Measurements from ENCODE around the gene SYT1. TPM values are rescaled to one million over a fixed set of nuclear protein-coding genes. Genes with fewer than 3 reads are reported as not detected.

SYT1 gene
- total RNA-seq, 1 experiment from 2014 or later, result 44.9 TPM

DNA sequence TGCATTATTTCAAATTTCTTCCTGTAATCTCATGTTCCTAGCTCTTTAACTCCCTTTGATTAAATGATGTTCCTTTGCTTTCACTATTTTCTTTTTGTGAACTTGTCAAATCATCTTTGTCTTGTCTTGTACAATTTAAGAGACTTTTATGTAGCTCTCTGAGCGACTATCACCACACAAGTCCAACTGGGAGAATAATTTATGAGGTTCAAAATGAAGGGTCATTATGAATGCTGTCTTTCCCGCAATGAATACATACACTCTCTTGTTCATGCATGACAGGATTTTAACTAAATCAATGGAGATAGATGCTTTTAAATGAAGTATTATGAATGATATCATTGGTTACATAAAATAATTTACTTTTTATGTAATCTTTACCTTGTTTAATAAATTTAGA is 418.8 kb downstream of the SYT1 start:
- POLR2A ChIA-PET, result no interaction called here
- no peaks in the 10 kb centered on the region for H3K27me3 ChIP-seq (ENCODE audit: insufficient read depth, low read length)
- CTCF ChIA-PET, result no interaction called here
- H3K9ac ChIP-seq (ENCODE audit: low read length), result no peak overlapping the region
- H3K9me2 ChIP-seq (ENCODE audit: insufficient read depth), result 0 out of 2 replicates have a peak, but pooled peaks cover 4% of the 10 kb centered on the region
- RAD21 ChIA-PET (ENCODE audit: low non-redundant PET in 1 of 2, low total read pairs in 2 of 2, uncharacterized antibody in 2 of 2, unreplicated experiment in 2 of 2), result no interaction called here
- ATAC-seq (no peak), DNase-seq (ENCODE audit: low read depth, low spot score) (no peak)
- BruUV-seq (replicated peaks), result no TSS peak
- H3K27ac ChIP-seq (ENCODE audit: low read depth, low read length), result no peak overlapping the region
- H3K36me3 ChIP-seq (ENCODE audit: control insufficient read depth in 1 of 2, insufficient read depth in 2 of 2, low read length in 2 of 2), result no peaks in the 10 kb centered on the region
- no peaks in the 10 kb centered on the region for H4K20me1 ChIP-seq (ENCODE audit: insufficient read depth)
- H3K4me1 ChIP-seq (ENCODE audit: control insufficient read depth in 1 of 2, insufficient read depth in 2 of 2, low read length in 2 of 2), result no peaks in the 10 kb centered on the region
- H3K9me3 ChIP-seq (ENCODE audit: control insufficient read depth in 1 of 2, insufficient read depth in 1 of 2, low read depth in 1 of 2, low read length in 2 of 2), result no peaks in the 10 kb centered on the region
- H3K4me2 ChIP-seq (ENCODE audit: low read length), result no peak overlapping the region
- H3K79me2 ChIP-seq (ENCODE audit: insufficient read depth, low read length), result no peaks in the 10 kb centered on the region
- TF ChIP-seq FOSL1 (IDR thresholded peaks at IDR 0.05; ENCODE audit: low read depth), result no peak
- no peak for TF ChIP-seq ELF1 (IDR thresholded peaks at IDR 0.05; ENCODE audit: borderline replicate concordance, low read depth)
- TF ChIP-seq JUND (IDR thresholded peaks at IDR 0.05), result no peak
- TF ChIP-seq SP1 (IDR thresholded peaks at IDR 0.05; ENCODE audit: low read depth), result no peak
- no peak for TF ChIP-seq TCF7L2 (IDR thresholded peaks at IDR 0.05; ENCODE audit: borderline replicate concordance, extremely low read depth, insufficient read depth, insufficient read length)
- no peak for TF ChIP-seq POLR2A (IDR thresholded peaks at IDR 0.05; ENCODE audit: borderline replicate concordance, extremely low read depth, insufficient read depth, insufficient read length)
- TF ChIP-seq, protein P1, sequence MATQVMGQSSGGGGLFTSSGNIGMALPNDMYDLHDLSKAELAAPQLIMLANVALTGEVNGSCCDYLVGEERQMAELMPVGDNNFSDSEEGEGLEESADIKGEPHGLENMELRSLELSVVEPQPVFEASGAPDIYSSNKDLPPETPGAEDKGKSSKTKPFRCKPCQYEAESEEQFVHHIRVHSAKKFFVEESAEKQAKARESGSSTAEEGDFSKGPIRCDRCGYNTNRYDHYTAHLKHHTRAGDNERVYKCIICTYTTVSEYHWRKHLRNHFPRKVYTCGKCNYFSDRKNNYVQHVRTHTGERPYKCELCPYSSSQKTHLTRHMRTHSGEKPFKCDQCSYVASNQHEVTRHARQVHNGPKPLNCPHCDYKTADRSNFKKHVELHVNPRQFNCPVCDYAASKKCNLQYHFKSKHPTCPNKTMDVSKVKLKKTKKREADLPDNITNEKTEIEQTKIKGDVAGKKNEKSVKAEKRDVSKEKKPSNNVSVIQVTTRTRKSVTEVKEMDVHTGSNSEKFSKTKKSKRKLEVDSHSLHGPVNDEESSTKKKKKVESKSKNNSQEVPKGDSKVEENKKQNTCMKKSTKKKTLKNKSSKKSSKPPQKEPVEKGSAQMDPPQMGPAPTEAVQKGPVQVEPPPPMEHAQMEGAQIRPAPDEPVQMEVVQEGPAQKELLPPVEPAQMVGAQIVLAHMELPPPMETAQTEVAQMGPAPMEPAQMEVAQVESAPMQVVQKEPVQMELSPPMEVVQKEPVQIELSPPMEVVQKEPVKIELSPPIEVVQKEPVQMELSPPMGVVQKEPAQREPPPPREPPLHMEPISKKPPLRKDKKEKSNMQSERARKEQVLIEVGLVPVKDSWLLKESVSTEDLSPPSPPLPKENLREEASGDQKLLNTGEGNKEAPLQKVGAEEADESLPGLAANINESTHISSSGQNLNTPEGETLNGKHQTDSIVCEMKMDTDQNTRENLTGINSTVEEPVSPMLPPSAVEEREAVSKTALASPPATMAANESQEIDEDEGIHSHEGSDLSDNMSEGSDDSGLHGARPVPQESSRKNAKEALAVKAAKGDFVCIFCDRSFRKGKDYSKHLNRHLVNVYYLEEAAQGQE (IDR thresholded peaks at IDR 0.05; ENCODE audit: low read depth), result no peak
- no peak for TF ChIP-seq EGR1 (IDR thresholded peaks at IDR 0.05; ENCODE audit: low read depth)
- intact Hi-C loops (cut with micrococcal nuclease), result no loop called here
- no peak overlapping the region for H2AFZ ChIP-seq (ENCODE audit: low read depth, low read length, poor library complexity, severe bottlenecking)
- H3K4me3 ChIP-seq (replicated peaks in 1 of 2; ENCODE audit: low read depth in 1 of 2, low read length in 2 of 2), result no peak overlapping the region

Measured in HCT116 (cell line).